GM12872 (cell line): ENCODE data around the gene NEK7.

Experiments
- CTCF ChIP-seq: IDR thresholded peaks from 3 replicates; pipeline ENCODE4 v1.5.1; 2011; ENCODE audit warnings: low read depth, mild to moderate bottlenecking, low read length, moderate library complexity; ENCODE audit not compliant: insufficient read depth

The NEK7 gene

GRCh38 chr1:198157847-198158725 lies 1.3 kb downstream of the NEK7 start:
- no peak for TF ChIP-seq CTCF

- TF ChIP-seq CTCF = no peak
Measured at GRCh38 chr1:198158735-198159589, 2.2 kb downstream of the NEK7 start.

GRCh38 chr1:198160222-198160621 lies 3.4 kb downstream of the NEK7 start:
- TF ChIP-seq CTCF = no peak

- no peak for TF ChIP-seq CTCF
Measured at GRCh38 chr1:198160946-198161614, 4.3 kb downstream of the NEK7 start.

GRCh38 chr1:198161718-198162090 lies 4.9 kb downstream of the NEK7 start:
- TF ChIP-seq CTCF = no peak

- no peak for TF ChIP-seq CTCF
Measured at GRCh38 chr1:198162091-198162767, 5.4 kb downstream of the NEK7 start.
